SH-SY5Y (cell line): ENCODE results near the gene TVP23A.

Source experiments
- GATA2 ChIP-seq: IDR thresholded peaks from 2 replicates; pipeline ENCODE4 v1.6.1; 2011; ENCODE audit warnings: mild to moderate bottlenecking, low read depth, low read length
- GATA3 ChIP-seq: IDR thresholded peaks from 2 replicates; pipeline ENCODE4 v1.6.1; 2011; ENCODE audit warnings: low read depth, mild to moderate bottlenecking, low read length, moderate library complexity

DNA sequence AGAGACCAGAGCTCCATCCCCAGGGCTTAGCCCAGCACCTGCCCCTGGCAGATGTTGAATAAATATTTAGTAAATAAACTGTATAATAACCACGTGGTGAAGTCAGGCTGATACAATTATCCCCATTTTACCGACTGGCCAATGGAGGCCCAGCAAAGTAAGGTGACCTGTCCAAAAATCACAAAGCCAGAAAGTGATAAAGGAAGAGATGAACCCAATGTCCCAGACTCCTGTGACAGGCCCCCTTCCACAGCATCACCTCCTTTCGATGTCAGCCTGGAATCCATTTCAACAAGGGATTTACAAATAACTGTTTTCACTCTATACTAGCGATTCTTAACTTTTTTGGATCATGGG lies 5.5 kb downstream of the TVP23A start:
- TF ChIP-seq GATA2 (no peak), GATA3 (no peak)
